Chondrocyte (in vitro differentiated cells): ENCODE measurements around the gene EFCAB13. TPM values are rescaled to one million over a fixed set of nuclear protein-coding genes. Genes with fewer than 3 reads are reported as not detected.
A peak's percentile ranks its signal among the peaks of the same experiment; 100 is the strongest.

Source experiments
- DNase-seq: peaks from one replicate; pipeline ENCODE4 v3.0.0; 2021; ENCODE audit warnings: mixed read lengths, low spot score
- H3K27ac Mint-ChIP-seq: one replicate; pipeline ENCODE4 v1.8.0; 2021; ENCODE audit warnings: mild to moderate bottlenecking, moderate library complexity, mixed read lengths; ENCODE audit not compliant: unreplicated experiment
- H3K27me3 Mint-ChIP-seq: 2 replicates; pipeline ENCODE4 v1.8.0; 2021; ENCODE audit warnings: low read depth, mixed read lengths
- H3K36me3 Mint-ChIP-seq: 2 replicates; pipeline ENCODE4 v1.8.0; 2021; ENCODE audit warnings: low read depth, mixed read lengths
- H3K4me1 Mint-ChIP-seq: 2 replicates; pipeline ENCODE4 v1.8.0; 2021; ENCODE audit warnings: low read depth, mild to moderate bottlenecking, mixed read lengths
- H3K4me3 Mint-ChIP-seq: one replicate; pipeline ENCODE4 v1.8.0; 2021; ENCODE audit warnings: mild to moderate bottlenecking, moderate library complexity, mixed read lengths; ENCODE audit not compliant: unreplicated experiment
- H3K9me3 Mint-ChIP-seq: 2 replicates; pipeline ENCODE4 v1.8.0; 2021; ENCODE audit warnings: low read depth, mixed read lengths
- CTCF ChIP-seq: fragments of 200-600 bp; sonication (generic); IDR thresholded peaks from 2 replicates; pipeline ENCODE4 v1.5.0; 2021; ENCODE audit warnings: antibody characterized with exemption, mild to moderate bottlenecking, moderate library complexity
- total RNA-seq: library from RNA; stranded (reverse); gene quantifications from 3 replicates; pipeline ENCODE4 v1.2.1, GENCODE V29; 2021

Gene EFCAB13
- total RNA-seq, 1 donor from 2014 or later, result 3.2 TPM

GRCh38 chr17:47289302-47289701, 34.5 kb upstream of the EFCAB13 start:
- no peak for DNase-seq
- H3K4me1 Mint-ChIP-seq, result peaks cover 31% of the 10 kb centered on the region
- no peaks in the 10 kb centered on the region for H3K27me3 Mint-ChIP-seq
- no peak overlapping the region for H3K4me3 Mint-ChIP-seq
- no peaks in the 10 kb centered on the region for H3K9me3 Mint-ChIP-seq
- peaks cover 9% of the 10 kb centered on the region for H3K36me3 Mint-ChIP-seq
- no peak for TF ChIP-seq CTCF
- no peak overlapping the region for H3K27ac Mint-ChIP-seq

DNA sequence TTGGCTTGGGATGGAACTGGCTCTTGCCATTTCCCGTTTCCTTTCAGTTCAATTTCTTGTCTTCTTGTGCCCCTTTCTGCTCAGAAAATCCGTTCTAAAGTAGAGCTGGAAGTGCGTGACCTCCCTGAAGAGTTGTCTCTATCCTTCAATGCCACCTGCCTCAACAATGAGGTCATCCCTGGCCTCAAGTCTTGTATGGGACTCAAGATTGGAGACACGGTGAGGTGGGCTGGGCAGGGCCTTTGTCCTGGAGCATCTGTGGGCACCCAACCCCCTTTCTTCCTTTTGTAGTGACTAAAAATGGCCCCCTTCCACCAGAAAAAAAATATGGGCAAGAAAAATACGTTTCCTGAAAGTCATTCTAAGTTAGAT, 32.9 kb upstream of the EFCAB13 start:
- no peaks in the 10 kb centered on the region for H3K9me3 Mint-ChIP-seq
- no peaks in the 10 kb centered on the region for H3K27me3 Mint-ChIP-seq
- no peak overlapping the region for H3K4me3 Mint-ChIP-seq
- H3K27ac Mint-ChIP-seq, result no peak overlapping the region
- peaks cover 45% of the 10 kb centered on the region for H3K4me1 Mint-ChIP-seq
- no peak for TF ChIP-seq CTCF
- no peak for DNase-seq
- peaks cover 9% of the 10 kb centered on the region for H3K36me3 Mint-ChIP-seq

DNA sequence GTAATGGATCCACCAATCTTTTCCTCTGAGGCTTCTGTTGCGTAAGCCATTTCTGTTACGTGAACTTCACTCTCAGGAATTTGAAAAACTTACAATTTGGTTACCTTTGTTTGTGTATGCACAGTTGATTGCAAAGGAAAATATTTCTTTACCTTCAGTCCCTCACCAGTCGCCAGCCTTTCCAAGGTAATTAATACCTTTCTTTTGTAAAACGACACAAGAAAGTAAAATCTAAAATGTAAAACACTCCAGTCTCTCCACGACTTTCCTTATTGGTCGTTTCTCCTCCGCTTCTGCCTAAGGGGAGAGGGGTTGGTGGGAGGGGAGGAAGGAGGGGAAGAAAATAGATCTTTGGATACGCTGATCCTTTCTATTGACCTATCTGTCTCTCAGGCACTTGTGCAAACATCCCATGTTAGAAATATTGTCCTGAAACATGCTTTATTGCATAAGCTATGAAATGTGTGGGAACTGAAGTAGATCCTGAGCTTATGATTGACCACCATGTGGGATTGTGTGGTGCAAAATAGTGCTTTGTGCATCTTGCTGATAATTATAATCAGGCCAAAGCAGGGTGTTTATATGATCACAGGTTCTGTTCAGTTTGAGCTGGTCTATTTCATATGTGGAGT, 32.4 kb upstream of the EFCAB13 start:
- Mint-ChIP-seq H3K36me3 (peaks cover 9% of the 10 kb centered on the region), H3K9me3 (no peaks in the 10 kb centered on the region), H3K27me3 (no peaks in the 10 kb centered on the region), H3K4me1 (peaks cover 44% of the 10 kb centered on the region), H3K4me3 (no peak overlapping the region), H3K27ac (no peak overlapping the region)
- no peak for DNase-seq
- no peak for TF ChIP-seq CTCF

DNA sequence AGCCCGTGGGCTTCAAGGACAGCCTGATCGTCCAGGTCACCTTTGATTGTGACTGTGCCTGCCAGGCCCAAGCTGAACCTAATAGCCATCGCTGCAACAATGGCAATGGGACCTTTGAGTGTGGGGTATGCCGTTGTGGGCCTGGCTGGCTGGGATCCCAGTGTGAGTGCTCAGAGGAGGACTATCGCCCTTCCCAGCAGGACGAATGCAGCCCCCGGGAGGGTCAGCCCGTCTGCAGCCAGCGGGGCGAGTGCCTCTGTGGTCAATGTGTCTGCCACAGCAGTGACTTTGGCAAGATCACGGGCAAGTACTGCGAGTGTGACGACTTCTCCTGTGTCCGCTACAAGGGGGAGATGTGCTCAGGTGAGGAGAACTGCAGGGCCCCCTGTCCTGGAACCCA, 31.5 kb upstream of the EFCAB13 start:
- no peak overlapping the region for H3K4me3 Mint-ChIP-seq
- DNase-seq, result no peak
- no peak for TF ChIP-seq CTCF
- peaks cover 41% of the 10 kb centered on the region for H3K4me1 Mint-ChIP-seq
- peaks cover 9% of the 10 kb centered on the region for H3K36me3 Mint-ChIP-seq
- H3K9me3 Mint-ChIP-seq, result no peaks in the 10 kb centered on the region
- H3K27me3 Mint-ChIP-seq, result no peaks in the 10 kb centered on the region
- H3K27ac Mint-ChIP-seq, result no peak overlapping the region

GRCh38 chr17:47295037-47295873, 28.5 kb upstream of the EFCAB13 start:
- no peak for TF ChIP-seq CTCF
- no peak overlapping the region for H3K4me3 Mint-ChIP-seq
- H3K27ac Mint-ChIP-seq, result peak overlapping the region; percentile 49
- peaks cover 2% of the 10 kb centered on the region for H3K36me3 Mint-ChIP-seq
- no peak for DNase-seq
- peaks cover 32% of the 10 kb centered on the region for H3K4me1 Mint-ChIP-seq
- no peaks in the 10 kb centered on the region for H3K27me3 Mint-ChIP-seq
- no peaks in the 10 kb centered on the region for H3K9me3 Mint-ChIP-seq
